LoVo (cell line): ENCODE data around the gene ALPP.
"Not testable (repeated sequence)": the region's sequence is repeated elsewhere in the genome, so short reads cannot be mapped to it uniquely, and the experiment has no call there.

Experiments
- DNase-seq: peaks from one replicate; pipeline ENCODE4 v3.0.0-alpha.2; 2016; ENCODE audit warnings: low spot score

ALPP gene

DNA sequence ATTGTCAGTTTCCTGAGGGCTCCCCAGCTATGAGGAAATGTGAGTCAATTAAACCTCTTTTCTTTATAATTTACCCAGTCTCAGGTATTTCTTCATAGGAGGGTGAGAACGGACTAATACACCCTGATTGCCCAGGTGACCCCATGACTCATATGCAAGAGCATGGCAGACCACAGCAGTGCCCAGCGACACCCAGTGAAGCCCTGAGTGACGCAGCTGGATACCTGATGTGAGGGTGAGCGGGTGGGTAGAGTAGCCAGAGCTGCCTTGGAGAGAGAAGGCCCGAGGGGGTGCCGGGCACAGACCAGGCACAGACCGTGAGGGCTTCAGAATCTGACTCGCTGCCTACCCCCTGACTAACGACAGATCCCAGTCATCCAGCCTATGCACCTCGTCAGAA lies 43.5 kb downstream of the ALPP start:
- DNase-seq: no peak

DNA sequence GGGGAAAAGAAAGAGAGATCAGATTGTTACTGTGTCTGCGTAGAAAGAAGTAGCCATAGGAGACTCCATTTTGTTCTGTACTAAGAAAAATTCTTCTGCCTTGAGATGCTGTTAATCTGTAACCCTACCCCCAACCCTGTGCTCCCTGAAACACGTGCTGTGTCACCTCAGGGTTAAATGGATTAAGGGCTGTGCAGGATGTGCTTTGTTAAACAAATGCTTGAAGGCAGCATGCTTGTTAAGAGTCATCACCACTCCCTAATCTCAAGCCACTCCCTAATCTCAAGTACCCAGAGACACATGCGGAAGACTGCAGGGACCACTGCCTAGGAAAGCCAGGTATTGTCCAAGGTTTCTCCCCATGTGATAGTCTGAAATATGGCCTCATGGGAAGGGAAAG lies 44.4 kb downstream of the ALPP start:
- not testable (repeated sequence) for DNase-seq

DNA sequence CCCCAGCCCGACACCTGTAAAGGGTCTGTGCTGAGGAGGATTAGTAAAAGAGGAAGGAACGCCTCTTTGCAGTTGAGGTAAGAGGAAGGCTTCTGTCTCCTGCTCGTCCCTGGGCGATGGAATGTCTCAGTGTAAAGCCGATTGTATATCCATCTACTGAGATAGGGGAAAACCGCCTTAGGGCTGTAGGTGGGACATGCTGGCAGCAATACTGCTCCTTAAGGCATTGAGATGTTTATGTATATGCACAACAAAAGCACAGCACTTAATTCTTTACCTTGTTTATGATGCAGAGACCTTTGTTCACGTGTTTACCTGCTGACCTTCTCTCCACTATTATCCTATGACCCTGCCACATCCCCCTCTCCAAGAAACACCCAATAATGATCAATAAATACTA lies 44.9 kb downstream of the ALPP start:
- DNase-seq: not testable (repeated sequence)

DNA sequence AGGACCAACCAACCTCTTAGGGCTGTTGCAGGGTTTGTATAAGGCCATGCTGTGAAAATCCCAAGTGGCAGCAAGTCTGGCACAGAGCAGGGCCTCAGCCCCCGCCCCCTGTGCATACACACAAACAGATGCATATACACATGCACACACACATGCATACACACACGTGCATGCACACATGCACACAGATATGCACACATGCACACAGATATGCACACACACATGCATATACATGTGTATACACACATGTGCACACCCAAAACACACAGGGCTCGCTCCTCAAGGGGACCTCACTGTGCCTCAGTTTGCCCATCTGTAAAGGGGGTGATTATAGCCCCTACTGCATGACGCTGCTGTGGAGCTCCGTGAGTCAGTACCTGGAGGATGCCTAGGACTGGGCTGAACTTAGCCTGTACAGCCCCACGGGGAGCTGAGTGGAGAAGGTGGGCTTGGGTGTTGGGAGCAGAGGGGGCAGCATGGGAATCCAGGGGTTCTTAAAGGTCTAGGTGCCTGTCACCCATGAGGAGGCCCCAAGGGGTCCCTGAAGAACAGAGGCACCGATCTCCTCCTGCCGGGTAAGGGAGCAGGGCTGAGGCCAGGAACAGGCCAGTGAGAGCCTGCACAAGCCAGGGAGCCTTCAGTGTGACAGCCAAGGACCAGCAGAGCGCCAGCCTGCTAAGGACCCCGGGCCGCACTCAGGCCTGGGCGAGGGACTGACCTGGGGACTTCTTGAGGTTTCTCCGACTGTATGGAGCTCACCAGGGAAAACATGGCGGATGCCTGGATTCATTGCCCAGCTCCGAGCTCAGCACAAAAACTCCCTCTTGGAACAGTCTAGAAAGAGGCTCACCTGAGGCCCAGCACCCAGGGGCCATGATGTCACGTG lies 53.4 kb downstream of the ALPP start:
- DNase-seq: no peak
